ENCODE results near the gene CMTR1. TPM values are rescaled to one million over a fixed set of nuclear protein-coding genes. Genes with fewer than 3 reads are reported as not detected.
A peak's percentile ranks its signal among the peaks of the same experiment; 100 is the strongest.
"Not testable (repeated sequence)": the region's sequence is repeated elsewhere in the genome, so short reads cannot be mapped to it uniquely, and the experiment has no call there.

Gene CMTR1
- total RNA-seq, 1 donor from 2014 or later: 60.1 TPM

- H3K9me3 Mint-ChIP-seq: no peaks in the 10 kb centered on the region
- no peak for TF ChIP-seq CTCF (IDR thresholded peaks at IDR 0.05; ENCODE audit: unreplicated experiment)
Observed at GRCh38 chr6:37499433-37500293, 66.6 kb downstream of the CMTR1 start, which contains the start of gene CCDC167. TSS of gene CCDC167 (minus strand) at chr6:37499893. CDS start at chr6:37499863, 30 bp downstream.

GRCh38 chr6:37500294-37500608 lies 67.2 kb downstream of the CMTR1 start:
- no peak for DNase-seq (ENCODE audit: low spot score in 2 of 2, unreplicated experiment in 2 of 2)
- no peaks in the 10 kb centered on the region for H3K27me3 Mint-ChIP-seq (ENCODE audit: low read depth)

More at GRCh38 chr6:37499433-37500293, 66.6 kb downstream of the CMTR1 start, which contains the start of gene CCDC167:
- Mint-ChIP-seq H3K36me3 (no peaks in the 10 kb centered on the region), H3K27me3 (ENCODE audit: low read depth) (no peaks in the 10 kb centered on the region), H3K4me1 (peaks cover 22% of the 10 kb centered on the region), H3K4me3 (peak within 1 kb of the TSS; percentile 90), H3K27ac (peak within 1 kb of the TSS; percentile 88)
- peak; percentile 93 to 97 for DNase-seq (ENCODE audit: low spot score in 2 of 2, unreplicated experiment in 2 of 2)

GRCh38 chr6:37500904-37501303 lies 67.9 kb downstream of the CMTR1 start:
- H3K27me3 Mint-ChIP-seq (ENCODE audit: low read depth); H3K4me3 Mint-ChIP-seq; H3K9me3 Mint-ChIP-seq; H3K27ac Mint-ChIP-seq; H3K36me3 Mint-ChIP-seq; DNase-seq (ENCODE audit: low spot score in 2 of 2, unreplicated experiment in 2 of 2): not testable (repeated sequence)
- peaks cover 22% of the 10 kb centered on the region for H3K4me1 Mint-ChIP-seq

More at GRCh38 chr6:37500294-37500608, 67.2 kb downstream of the CMTR1 start:
- Mint-ChIP-seq H3K4me1 (peaks cover 22% of the 10 kb centered on the region), H3K4me3 (peak overlapping the region; percentile 90), H3K27ac (peak overlapping the region; percentile 88), H3K36me3 (no peaks in the 10 kb centered on the region), H3K9me3 (no peaks in the 10 kb centered on the region)
- TF ChIP-seq CTCF (IDR thresholded peaks at IDR 0.05; ENCODE audit: unreplicated experiment): no peak

GRCh38 chr6:37501632-37502491 lies 68.8 kb downstream of the CMTR1 start:
- Mint-ChIP-seq H3K27me3 (ENCODE audit: low read depth) (no peaks in the 10 kb centered on the region), H3K36me3 (no peaks in the 10 kb centered on the region), H3K27ac (no peak overlapping the region), H3K9me3 (no peaks in the 10 kb centered on the region), H3K4me3 (no peak overlapping the region), H3K4me1 (peaks cover 22% of the 10 kb centered on the region)
- TF ChIP-seq CTCF (IDR thresholded peaks at IDR 0.05; ENCODE audit: unreplicated experiment): no peak
- DNase-seq (ENCODE audit: low spot score in 2 of 2, unreplicated experiment in 2 of 2): no peak

- H3K4me3 Mint-ChIP-seq: no peak overlapping the region
- no peak for DNase-seq (ENCODE audit: low spot score in 2 of 2, unreplicated experiment in 2 of 2)
- no peaks in the 10 kb centered on the region for H3K27me3 Mint-ChIP-seq (ENCODE audit: low read depth)
- peaks cover 22% of the 10 kb centered on the region for H3K4me1 Mint-ChIP-seq
- H3K9me3 Mint-ChIP-seq: no peaks in the 10 kb centered on the region
- no peak overlapping the region for H3K27ac Mint-ChIP-seq
- TF ChIP-seq CTCF (IDR thresholded peaks at IDR 0.05; ENCODE audit: unreplicated experiment): no peak
- H3K36me3 Mint-ChIP-seq: no peaks in the 10 kb centered on the region
Observed at GRCh38 chr6:37502703-37503291, 69.8 kb downstream of the CMTR1 start.

All from mesothelial cell of epicardium (in vitro differentiated cells).